HG03439 (cell line): ENCODE results near the gene CREB3L2.
A peak's percentile ranks its signal among the peaks of the same experiment; 100 is the strongest.
"Not testable (repeated sequence)": the region's sequence is repeated elsewhere in the genome, so short reads cannot be mapped to it uniquely, and the experiment has no call there.

Source experiments
- ATAC-seq: cut with Tn5 transposase; IDR thresholded peaks from one replicate; pipeline ENCODE4 v1.9.1; 2021; ENCODE audit warnings: mild to moderate bottlenecking, moderate library complexity; ENCODE audit not compliant: unreplicated experiment

Gene CREB3L2

DNA sequence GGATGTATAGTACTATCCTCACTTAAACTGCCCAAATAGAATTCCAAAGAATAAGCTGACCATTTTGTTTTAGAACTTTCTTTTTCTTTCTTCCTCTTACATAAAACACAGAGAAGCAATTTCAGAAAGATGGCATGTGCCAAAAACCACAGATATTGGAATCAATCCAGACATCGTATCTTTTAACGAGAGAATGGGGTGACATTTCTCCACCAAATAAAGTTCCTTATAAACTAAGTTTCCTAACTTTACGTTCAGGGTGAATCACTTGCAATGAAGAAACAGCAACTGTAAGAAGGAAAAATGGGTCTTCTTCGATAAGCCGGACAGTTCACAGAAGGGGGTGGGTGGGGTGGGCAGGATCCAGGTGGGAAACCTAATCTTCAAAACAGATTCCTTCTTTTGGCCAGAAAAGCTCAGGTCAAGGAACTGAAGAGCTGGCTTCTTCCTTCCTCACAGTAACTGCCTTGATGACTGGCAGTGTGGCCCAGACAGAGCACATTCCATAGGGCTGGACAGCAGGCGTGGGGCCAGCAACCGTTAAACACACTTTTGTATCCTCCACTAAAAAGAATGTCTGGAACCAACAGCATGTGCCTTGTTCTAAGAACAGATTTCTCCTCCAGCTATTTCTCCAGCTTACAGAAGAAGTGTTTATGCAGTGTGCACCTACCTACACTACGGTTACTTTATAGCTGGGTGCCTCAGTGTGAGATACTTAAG lies 31.5 kb downstream of the CREB3L2 start:
- ATAC-seq: no peak

DNA sequence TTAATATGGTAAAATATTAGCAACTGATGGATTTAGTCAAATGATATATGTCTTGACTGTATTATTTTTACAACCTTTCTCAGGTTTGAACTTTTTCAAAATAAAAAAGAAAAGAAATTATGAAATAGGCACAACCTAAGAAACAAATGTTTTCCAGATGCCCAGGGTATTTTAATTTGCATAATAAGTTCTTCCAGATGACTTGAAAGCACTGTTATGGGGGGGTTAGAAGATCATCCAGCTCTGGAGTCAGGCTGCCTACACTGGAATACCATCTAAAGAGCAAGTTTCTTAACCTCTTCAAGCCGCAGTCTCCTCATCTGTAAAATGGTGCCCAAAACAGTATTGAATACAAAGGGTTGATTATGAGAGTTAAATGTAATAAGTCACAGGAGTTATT lies 32.1 kb downstream of the CREB3L2 start:
- no peak for ATAC-seq

DNA sequence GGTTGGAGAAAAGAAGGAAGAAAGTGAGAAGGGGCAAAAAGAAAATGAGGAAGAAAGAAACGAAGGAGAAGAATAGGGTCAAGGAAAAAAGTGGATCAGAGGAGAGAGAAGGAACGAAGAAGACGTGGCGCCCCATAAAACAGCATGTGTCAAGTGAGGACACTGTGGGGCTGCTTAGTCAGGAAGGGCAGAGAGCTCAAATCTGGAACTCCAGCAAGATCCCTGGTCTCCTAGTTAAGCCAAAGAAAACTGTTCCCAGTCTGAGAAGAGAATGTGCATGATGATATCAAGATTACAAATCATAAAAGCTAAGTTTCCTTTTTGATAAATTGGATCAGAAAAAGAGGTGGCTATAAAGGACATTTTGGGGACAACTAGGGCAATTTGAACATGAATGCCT lies 33.0 kb downstream of the CREB3L2 start:
- no peak for ATAC-seq

DNA sequence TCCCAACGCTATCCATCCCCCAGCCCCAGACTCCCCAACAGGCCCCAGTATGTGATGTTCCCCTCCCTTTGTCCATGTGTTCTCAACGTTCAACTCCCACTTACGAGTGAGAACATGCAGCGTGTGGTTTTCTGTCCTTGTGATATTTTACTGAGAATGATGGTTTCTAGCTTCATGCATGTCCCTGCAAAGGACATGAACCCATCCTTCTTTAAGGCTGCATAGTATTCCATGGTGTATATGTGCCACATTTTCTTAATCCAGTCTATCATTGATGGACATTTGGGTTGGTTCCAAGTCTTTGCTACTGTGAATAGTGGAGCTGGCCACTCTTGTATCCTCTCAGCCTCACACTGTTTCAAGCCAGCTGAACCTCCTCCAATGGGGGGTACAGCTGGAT lies 33.5 kb downstream of the CREB3L2 start:
- not testable (repeated sequence) for ATAC-seq

DNA sequence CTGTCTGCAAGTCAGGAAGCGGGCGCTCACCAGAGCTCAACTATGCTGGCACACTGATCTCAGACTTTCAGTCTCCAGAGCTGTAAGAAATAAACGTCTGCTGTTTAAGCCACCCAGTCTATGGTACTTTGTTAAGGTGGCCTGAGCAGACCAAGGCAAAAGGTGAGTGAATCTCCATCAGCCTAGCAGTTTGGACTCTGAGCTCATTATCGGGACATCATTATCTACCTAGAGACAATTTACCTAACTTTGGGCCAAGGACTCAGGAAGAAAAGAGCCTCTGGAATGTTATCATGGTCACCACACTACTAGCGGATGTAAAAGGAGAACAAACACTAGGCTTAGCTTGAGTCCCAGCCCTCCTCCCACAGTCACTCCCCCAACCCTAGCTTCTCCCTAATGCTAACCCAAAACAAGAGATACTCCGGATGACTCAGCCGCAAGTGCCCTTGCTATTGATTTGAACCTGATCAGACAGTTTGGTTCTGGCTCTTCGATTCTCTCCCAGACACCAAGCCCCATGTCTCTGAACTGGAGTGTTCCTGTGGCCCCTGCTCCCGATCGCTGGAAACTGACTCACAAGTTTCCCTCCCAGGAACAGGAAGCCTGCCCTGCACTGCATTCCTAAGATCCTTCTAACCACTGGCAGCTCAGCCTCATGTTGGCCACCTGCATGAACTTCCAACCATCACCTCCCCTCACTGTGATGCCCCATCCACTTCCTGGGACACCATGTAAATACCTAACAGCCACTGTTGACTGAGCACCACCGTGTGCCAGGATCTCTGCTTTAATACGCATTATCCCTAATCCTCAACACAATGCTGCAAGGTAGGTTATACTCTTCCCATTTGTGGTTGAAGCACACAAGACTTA lies 34.5 kb downstream of the CREB3L2 start:
- no peak for ATAC-seq

DNA sequence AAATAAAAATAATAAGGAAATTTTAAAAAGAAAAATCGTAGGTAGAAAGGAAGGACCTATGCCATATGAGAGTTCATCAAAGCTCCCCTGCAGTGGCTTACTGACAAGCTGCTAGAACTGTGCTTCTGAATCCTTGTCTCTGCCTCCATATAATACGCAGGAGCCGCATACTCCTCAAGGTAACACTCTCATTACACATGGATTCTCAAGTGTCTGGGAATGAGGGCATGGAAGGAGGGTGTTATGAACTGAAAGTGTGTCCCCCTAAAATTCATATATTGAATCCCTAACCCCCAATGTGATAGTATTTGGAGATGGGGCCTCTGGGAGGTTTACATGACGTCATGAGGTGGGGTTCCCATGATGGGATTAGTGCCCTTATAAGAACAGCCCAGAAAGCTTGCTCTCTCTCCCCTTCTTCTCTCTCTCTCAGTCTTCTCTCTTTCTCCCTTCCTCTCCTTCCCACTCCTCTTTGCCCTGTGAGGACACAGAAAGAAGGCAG lies 35.2 kb downstream of the CREB3L2 start:
- no peak for ATAC-seq

DNA sequence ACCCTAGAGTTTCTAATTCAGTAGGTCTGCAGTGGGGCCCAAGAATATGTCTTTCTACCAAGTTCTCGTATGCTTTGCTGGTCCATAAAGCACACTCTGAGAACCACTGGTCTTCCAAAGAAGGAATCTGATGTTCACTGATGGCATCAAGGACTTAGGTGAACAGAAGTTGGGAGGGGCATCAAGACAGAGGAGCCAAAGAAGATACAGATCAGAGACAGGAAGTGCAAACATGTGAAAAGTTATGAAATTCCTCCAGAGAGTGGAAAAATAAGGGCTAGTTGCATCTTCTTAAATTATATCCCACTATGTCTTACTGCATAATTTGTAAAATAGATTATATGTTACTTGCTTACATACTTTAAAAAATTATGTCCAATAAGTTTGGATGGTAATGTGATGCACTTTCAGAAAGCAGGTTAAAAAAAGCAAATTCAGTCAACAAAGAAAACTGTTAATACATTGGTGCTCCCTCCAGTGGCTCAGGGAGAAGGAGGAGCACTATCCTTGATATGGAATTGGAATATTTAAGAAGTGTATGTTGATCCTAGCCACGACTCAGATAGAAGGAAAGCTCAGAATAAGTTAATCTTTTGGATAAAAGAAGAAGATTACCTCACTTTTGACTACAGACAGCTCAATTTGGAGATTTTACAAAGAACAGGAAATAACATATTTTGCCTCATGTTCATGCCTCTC lies 35.8 kb downstream of the CREB3L2 start:
- no peak for ATAC-seq

DNA sequence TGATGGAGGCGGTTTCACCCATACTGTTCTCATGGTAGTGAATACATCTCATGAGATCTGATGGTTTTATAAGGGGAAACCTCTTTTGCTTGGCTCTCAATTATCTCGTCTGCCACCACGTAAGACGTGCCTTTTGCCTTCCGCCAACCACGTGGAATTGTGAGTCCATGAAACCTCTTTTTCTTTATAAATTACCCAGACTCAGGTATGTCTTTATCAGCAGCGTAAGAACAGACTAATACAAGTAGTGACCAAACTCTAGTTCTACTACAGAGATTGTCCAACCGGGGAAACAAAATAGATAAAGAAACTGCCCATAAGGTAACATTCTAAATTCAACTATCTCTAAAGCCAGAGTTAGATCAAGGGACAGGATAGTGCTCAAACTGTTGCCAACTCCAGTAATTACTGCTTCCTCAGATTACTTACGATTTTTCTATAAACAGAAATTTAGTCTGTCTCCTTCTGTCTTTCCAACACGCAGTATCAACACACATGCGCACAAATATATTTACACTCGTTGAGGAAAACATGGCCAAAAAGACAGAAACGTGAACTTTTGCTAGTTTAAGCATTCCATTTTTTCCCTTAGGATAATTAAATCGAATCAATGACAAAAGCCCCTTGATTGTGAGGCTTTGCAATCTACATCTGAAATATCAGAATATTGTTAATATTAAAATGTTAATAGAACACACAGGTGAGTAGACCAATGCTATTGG lies 36.9 kb downstream of the CREB3L2 start:
- no peak for ATAC-seq

DNA sequence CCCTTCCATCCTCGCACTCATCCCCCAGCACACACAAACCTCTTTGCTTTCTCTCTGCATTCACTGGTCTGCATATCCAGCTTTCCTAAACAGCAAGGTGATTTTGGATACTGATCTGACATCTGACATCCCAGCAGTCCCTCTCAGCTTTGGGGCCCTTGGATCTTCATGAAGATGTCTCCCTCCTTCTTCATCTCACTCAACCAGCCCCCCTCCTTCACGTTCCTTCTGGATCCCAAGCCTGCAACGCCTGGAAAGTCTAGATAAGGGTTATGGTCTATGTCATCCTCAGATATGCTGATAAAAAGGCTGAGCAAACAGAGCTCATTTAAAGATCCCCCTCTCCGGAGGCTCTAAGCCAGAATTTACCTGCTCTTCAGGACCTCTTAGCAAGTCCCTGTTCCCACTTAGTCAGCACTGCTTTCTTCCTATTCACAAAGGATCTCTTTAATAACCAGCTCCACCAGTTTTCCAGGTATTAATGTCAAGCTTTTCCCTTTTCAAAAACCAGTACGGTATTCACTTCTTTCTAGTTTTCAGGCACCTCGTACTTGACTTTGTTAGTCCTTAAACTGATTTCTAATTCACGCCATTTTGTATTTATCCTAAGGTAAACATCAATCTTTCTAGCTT lies 38.9 kb downstream of the CREB3L2 start:
- no peak for ATAC-seq

DNA sequence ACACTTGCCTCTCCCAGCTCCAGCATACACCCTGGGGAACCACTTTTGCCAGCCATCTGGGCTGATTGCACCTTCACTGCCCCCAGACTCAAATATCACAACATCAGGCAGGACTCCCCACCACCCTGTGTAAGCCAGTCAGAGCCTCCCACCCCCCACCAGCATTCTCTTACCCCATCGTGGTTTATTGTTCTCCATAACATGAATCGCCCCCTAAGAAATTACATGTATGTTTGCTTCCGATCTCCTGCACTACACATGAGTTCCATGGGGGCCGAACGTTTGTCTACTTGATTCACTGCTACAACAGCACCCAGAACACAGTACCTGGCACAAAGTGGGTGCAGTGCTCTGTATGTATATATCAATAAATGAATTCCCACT lies 39.4 kb downstream of the CREB3L2 start:
- ATAC-seq: no peak

DNA sequence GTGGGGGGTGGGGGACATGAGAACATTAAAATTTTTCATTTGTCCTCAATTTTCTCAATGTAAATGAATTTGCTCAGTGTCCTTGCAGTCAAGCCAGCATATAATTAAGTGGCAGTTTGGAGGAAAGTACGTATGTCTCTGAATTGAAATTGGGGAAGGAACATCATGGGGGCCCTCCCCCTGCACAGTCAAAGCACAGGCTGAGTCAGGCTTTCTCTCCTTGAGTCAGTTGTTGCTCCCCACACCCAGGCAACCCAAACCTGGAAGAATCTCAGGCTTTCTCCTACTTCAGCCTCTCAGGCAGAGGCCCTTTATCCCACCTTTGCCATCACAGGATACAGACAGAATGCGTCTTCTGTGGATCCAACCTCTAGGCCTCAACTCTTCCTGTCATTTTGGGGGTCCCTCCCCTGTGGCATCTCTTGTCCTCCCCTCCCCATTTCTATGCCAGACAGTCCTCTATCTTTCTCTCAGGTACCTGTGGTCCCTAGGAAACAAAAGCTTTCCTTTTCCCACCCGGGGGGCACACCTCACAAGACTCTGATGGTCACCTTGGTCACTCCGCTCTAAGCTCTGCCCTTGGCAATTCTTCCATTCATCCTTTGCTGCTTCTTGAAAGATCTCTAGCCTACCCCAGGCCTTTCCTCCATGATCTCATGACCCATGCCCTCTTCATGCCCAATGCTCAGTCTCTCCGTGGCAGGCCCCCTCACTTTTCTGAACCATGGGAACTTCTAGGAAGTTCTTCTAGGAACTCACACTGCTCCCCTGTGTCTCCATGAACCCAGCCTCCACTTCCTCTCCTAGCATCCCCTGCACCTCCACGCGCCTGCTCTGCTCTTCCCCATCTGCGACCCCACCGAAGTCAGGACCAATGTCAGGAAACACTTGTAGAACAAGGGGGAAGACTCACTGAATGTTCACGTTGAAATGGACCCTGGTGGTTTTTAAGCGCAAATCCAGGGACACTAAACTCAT lies 40.4 kb downstream of the CREB3L2 start:
- ATAC-seq: peak; percentile 51

DNA sequence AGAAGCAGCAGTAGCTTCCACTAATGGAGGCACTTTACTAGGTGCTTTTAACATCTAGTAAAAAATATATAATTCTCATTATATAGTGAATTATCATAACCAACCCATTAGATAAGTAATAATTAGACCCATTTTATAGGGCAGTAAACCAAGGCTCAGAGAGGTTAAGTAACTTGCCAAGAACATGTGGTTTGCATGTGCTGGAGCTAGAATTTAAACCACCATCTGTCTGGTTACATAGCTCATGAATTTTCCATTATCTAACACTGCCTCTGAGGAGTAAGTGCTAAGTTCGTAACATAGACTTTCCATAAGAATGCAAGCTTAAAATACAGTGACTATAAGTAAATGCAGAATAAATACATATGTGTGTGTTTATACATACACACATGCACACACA lies 41.9 kb downstream of the CREB3L2 start:
- ATAC-seq: no peak

DNA sequence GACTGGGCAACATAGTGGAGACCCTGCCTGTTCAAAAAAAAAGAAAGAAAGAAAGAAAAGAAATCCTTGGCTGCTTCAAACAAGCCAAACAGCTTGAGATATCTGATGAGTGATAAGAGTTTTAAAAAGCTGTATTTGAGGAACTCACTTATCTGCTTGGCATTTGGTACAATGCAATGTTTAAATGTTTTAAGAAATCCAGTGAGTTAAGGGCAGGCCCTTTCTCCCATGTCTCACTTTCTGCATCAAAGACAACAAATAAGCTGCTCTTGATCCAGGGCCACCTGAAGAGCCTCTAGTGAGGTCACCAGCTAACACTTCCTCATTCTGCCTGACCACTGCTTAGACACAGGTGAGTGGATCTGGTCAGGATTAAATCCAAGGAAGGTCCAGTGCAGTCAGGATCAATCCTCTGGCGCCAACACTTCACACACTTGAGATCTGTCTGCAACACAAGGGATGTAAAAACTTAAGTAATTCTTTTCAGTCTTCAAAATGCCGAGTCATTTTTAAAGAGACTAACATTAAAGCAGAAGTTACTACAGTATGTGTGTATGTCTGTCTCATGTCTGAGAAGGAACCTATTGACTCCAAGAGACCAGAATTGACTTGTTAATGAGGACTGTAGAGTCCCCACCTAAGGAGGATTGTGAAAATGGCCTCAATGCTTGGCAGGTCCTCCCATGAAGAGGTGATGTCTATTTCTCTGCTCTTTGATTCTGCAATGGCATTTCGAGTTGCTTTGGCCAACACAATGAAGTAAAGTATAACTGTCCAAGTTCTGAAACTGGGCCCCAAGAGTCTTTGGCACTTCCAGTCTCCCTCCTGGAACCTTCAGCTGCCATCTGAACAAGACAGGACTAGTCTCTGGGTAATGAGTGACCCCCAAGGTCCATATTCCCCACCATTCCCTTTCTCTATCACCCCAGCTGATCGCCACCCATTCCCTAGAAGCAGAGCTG lies 43.1 kb downstream of the CREB3L2 start:
- no peak for ATAC-seq

DNA sequence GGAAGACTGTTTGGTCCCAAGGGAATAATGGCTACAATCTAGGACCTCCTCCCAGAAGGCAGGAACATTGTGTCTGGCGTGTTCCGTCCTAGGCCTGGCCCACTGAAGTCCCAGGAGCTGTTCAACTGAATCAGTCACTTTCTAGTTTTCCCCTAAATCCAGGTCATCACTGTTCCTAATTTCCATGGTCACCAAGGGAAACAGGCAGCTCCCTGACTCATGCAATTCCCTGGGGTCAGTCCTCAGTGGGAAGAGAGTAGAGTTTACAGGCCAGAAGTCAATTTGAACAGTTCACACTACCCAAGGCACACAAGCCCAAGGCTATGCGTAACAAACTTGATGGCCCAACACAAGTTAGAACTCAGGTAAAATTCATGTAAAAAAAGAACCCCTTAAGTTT lies 44.0 kb downstream of the CREB3L2 start:
- no peak for ATAC-seq

DNA sequence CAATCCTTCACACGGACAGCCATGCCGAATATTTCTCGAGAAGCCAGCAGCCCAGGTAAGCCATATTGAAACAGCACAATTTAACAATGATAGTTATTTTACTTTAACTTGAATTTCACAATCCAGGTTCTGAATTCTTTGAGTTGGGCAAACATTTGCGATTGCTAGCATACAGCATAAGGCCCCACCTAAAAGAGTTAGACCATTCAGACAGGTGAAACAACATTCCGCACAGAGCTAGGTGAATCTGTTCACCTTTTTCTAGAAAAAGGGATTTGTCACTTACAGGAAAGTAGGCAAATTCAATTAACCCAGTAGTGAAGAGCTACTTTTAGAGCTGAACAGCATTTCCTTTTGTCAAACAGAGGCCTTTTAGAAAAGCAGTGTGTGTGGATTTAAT lies 45.3 kb downstream of the CREB3L2 start:
- no peak for ATAC-seq

DNA sequence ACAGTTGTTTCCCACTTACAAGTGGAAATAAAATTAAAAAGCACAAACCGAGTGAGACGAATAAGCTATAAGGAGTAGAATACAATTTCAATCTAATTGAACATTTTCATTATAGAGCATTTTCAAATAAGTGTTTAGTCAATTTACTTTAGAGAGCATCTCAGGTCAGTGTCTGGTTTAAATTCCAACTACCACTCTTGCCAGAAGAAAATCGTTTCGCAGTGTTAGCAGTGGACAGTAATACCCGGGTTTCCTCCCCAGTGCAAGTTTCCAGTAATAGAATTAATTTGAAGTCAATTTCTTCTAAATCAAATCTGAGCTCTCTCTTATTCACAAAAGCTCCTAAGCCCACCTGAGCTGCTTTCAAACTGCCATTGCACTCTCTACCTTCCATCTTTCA lies 45.7 kb downstream of the CREB3L2 start:
- ATAC-seq: no peak

DNA sequence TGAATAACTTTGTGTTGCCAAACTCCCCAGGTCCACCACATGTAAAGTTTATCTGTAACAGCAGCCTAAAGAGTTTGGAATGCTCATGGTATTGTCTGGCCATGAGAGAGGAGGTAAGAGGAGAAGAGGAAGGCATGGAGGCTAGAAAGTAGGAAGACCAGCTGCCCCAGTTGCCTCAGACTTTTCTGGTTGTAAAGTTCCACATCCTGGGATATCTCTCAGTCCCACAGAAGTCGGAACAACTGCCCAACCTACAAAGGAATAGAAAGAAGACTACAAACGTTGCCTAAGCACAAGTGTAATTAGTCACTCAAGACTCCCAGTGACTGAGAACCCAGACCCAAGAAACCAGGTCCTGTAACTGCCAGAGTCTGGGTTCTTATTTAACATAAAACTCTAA lies 47.3 kb downstream of the CREB3L2 start:
- ATAC-seq: no peak
